ENCODE measurements around the gene ZBTB7C. TPM values are rescaled to one million over a fixed set of nuclear protein-coding genes. Genes with fewer than 3 reads are reported as not detected.

The ZBTB7C gene
- total and polyA plus RNA-seq, 10 of the 15 experiments (the other 5 are each of a cell fraction or from before 2014, with no cell fraction given) = under 0.01 to 0.08 (median 0.01) TPM; not detected in 7

DNA sequence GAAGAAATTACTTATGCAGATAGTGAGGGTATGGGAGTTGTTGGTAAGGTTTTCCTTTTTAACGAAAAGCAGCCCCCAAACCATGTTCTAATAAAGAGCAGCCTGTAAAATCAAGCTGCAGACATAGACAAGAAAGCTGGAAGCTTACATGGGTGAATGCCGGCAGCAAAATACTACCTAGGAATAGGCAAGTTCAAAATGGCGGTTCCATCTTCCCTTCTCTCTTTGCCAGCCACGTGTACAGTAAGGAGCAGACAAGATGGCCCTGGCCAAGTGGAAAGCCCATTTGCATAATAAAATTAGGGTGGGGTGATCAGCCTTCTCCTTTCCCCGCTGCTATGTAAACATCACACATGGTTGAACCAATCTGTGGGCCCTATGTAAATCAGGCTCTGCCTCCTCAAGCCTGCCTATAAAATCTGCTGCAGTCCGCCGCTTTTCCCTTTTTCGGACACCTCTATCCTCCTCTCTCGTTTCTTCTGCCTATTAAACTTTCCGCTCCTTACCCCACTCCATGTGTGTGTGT is 155.0 kb downstream of the ZBTB7C start:
- intact Hi-C loops (cut with micrococcal nuclease; ENCODE audit: unreplicated experiment) = no loop called here
- ATAC-seq (no peak), DNase-seq (ENCODE audit: low read depth, low spot score) (no peak), FAIRE-seq (no peak)
- Histone ChIP-seq H3K9me3 (replicated peaks; ENCODE audit: control insufficient read depth, insufficient read depth, low read length) (no peaks in the 10 kb centered on the region), H3K79me2 (ENCODE audit: control insufficient read depth, insufficient read depth, low read length) (no peaks in the 10 kb centered on the region), H3K27me3 (replicated peaks in 1 of 2; ENCODE audit: control insufficient read depth in 2 of 2, insufficient read depth in 2 of 2, low read length in 1 of 2) (no peaks in the 10 kb centered on the region), H3K27ac (ENCODE audit: control insufficient read depth, insufficient read depth) (no peak overlapping the region), H3K4me2 (ENCODE audit: control insufficient read depth, insufficient read depth) (no peak overlapping the region), H3K9ac (ENCODE audit: control insufficient read depth, insufficient read depth, low read length) (no peak overlapping the region), H3K4me3 (no peak overlapping the region), H3K36me3 (ENCODE audit: control insufficient read depth in 2 of 2, insufficient read depth in 2 of 2, low read length in 1 of 2) (no peaks in the 10 kb centered on the region), H3K4me1 (ENCODE audit: control insufficient read depth, insufficient read depth, low read length) (no peaks in the 10 kb centered on the region), H4K20me1 (ENCODE audit: control insufficient read depth, insufficient read depth) (no peaks in the 10 kb centered on the region), H2AFZ (ENCODE audit: control insufficient read depth, low read depth, low read length) (no peak overlapping the region)
- CTCF ChIA-PET = no interaction called here
- BruUV-seq (replicated peaks) = no TSS peak
- 49% methylated on average over 10 of the region's 10 CpGs for WGBS (ENCODE audit: insufficient coverage, insufficient replicate concordance, low lambda C conversion rate, missing lambda C conversion rate)
- in situ Hi-C loops (cut with MboI) = no loop called here
- SMC1A ChIA-PET (ENCODE audit: uncharacterized antibody, unreplicated experiment) = no interaction called here
- RAD21 ChIA-PET (ENCODE audit: unreplicated experiment) = no interaction called here
- POLR2A ChIA-PET = no interaction called here
- TF ChIP-seq, protein P1, sequence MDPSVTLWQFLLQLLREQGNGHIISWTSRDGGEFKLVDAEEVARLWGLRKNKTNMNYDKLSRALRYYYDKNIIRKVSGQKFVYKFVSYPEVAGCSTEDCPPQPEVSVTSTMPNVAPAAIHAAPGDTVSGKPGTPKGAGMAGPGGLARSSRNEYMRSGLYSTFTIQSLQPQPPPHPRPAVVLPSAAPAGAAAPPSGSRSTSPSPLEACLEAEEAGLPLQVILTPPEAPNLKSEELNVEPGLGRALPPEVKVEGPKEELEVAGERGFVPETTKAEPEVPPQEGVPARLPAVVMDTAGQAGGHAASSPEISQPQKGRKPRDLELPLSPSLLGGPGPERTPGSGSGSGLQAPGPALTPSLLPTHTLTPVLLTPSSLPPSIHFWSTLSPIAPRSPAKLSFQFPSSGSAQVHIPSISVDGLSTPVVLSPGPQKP (IDR thresholded peaks at IDR 0.05; ENCODE audit: low read depth, low read length) = no peak
- TF ChIP-seq, protein P2, sequence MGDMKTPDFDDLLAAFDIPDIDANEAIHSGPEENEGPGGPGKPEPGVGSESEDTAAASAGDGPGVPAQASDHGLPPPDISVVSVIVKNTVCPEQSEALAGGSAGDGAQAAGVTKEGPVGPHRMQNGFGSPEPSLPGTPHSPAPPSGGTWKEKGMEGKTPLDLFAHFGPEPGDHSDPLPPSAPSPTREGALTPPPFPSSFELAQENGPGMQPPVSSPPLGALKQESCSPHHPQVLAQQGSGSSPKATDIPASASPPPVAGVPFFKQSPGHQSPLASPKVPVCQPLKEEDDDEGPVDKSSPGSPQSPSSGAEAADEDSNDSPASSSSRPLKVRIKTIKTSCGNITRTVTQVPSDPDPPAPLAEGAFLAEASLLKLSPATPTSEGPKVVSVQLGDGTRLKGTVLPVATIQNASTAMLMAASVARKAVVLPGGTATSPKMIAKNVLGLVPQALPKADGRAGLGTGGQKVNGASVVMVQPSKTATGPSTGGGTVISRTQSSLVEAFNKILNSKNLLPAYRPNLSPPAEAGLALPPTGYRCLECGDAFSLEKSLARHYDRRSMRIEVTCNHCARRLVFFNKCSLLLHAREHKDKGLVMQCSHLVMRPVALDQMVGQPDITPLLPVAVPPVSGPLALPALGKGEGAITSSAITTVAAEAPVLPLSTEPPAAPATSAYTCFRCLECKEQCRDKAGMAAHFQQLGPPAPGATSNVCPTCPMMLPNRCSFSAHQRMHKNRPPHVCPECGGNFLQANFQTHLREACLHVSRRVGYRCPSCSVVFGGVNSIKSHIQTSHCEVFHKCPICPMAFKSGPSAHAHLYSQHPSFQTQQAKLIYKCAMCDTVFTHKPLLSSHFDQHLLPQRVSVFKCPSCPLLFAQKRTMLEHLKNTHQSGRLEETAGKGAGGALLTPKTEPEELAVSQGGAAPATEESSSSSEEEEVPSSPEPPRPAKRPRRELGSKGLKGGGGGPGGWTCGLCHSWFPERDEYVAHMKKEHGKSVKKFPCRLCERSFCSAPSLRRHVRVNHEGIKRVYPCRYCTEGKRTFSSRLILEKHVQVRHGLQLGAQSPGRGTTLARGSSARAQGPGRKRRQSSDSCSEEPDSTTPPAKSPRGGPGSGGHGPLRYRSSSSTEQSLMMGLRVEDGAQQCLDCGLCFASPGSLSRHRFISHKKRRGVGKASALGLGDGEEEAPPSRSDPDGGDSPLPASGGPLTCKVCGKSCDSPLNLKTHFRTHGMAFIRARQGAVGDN (IDR thresholded peaks at IDR 0.05) = no peak
- no peak for TF ChIP-seq ZSCAN29 (IDR thresholded peaks at IDR 0.05)
- TF ChIP-seq BCL11A (IDR thresholded peaks at IDR 0.05; ENCODE audit: low read depth, low read length) = no peak
- no peak for TF ChIP-seq SMAD1 (IDR thresholded peaks at IDR 0.05; ENCODE audit: low read depth, partially characterized antibody)
- no peak for TF ChIP-seq EZH2 (IDR thresholded peaks at IDR 0.05; ENCODE audit: borderline replicate concordance, control insufficient read depth, low read depth, low read length)
- no peak for TF ChIP-seq SP1 (IDR thresholded peaks at IDR 0.05; ENCODE audit: low read depth, low read length)
- TF ChIP-seq NR2C2 (IDR thresholded peaks at IDR 0.05; ENCODE audit: borderline replicate concordance, control insufficient read depth, insufficient read length, low read depth) = no peak
- no peak for TF ChIP-seq ZZZ3 (IDR thresholded peaks at IDR 0.05; ENCODE audit: control insufficient read depth, insufficient read length, low read depth)
- no peak for TF ChIP-seq DPF2 (IDR thresholded peaks at IDR 0.05)
- TF ChIP-seq FOXM1 (IDR thresholded peaks at IDR 0.05; ENCODE audit: low read depth, low read length) = no peak
- TF ChIP-seq, protein P3, sequence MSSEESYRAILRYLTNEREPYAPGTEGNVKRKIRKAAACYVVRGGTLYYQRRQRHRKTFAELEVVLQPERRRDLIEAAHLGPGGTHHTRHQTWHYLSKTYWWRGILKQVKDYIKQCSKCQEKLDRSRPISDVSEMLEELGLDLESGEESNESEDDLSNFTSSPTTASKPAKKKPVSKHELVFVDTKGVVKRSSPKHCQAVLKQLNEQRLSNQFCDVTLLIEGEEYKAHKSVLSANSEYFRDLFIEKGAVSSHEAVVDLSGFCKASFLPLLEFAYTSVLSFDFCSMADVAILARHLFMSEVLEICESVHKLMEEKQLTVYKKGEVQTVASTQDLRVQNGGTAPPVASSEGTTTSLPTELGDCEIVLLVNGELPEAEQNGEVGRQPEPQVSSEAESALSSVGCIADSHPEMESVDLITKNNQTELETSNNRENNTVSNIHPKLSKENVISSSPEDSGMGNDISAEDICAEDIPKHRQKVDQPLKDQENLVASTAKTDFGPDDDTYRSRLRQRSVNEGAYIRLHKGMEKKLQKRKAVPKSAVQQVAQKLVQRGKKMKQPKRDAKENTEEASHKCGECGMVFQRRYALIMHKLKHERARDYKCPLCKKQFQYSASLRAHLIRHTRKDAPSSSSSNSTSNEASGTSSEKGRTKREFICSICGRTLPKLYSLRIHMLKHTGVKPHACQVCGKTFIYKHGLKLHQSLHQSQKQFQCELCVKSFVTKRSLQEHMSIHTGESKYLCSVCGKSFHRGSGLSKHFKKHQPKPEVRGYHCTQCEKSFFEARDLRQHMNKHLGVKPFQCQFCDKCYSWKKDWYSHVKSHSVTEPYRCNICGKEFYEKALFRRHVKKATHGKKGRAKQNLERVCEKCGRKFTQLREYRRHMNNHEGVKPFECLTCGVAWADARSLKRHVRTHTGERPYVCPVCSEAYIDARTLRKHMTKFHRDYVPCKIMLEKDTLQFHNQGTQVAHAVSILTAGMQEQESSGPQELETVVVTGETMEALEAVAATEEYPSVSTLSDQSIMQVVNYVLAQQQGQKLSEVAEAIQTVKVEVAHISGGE (CRISPR knock-in tag; IDR thresholded peaks at IDR 0.05) = no peak
- TF ChIP-seq, protein P4, sequence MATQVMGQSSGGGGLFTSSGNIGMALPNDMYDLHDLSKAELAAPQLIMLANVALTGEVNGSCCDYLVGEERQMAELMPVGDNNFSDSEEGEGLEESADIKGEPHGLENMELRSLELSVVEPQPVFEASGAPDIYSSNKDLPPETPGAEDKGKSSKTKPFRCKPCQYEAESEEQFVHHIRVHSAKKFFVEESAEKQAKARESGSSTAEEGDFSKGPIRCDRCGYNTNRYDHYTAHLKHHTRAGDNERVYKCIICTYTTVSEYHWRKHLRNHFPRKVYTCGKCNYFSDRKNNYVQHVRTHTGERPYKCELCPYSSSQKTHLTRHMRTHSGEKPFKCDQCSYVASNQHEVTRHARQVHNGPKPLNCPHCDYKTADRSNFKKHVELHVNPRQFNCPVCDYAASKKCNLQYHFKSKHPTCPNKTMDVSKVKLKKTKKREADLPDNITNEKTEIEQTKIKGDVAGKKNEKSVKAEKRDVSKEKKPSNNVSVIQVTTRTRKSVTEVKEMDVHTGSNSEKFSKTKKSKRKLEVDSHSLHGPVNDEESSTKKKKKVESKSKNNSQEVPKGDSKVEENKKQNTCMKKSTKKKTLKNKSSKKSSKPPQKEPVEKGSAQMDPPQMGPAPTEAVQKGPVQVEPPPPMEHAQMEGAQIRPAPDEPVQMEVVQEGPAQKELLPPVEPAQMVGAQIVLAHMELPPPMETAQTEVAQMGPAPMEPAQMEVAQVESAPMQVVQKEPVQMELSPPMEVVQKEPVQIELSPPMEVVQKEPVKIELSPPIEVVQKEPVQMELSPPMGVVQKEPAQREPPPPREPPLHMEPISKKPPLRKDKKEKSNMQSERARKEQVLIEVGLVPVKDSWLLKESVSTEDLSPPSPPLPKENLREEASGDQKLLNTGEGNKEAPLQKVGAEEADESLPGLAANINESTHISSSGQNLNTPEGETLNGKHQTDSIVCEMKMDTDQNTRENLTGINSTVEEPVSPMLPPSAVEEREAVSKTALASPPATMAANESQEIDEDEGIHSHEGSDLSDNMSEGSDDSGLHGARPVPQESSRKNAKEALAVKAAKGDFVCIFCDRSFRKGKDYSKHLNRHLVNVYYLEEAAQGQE (IDR thresholded peaks at IDR 0.05; ENCODE audit: low read depth, low read length) = no peak

All from GM12878 (cell line).